Brain microvascular endothelial cell (primary cell): ENCODE measurements around the gene PCID2.

ENCODE experiments used
- DNase-seq: peaks from one replicate; pipeline ENCODE4 v3.0.0-alpha.2; 2020
- H3K27ac ChIP-seq: fragments of 250-450 bp; sonication (Bioruptor Pico); 2 replicates; pipeline ENCODE4 v1.5.1; 2020; ENCODE audit warnings: mild to moderate bottlenecking, moderate library complexity
- H3K27me3 ChIP-seq: fragments of 250-450 bp; sonication (Bioruptor Pico); replicated peaks from 2 replicates; pipeline ENCODE4 v1.5.1; 2020; ENCODE audit warnings: mild to moderate bottlenecking
- H3K36me3 ChIP-seq: fragments of 250-450 bp; sonication (Bioruptor Pico); replicated peaks from 2 replicates; pipeline ENCODE4 v1.5.1; 2020; ENCODE audit warnings: mild to moderate bottlenecking
- H3K4me3 ChIP-seq: 2 replicates; pipeline ENCODE4 v1.5.1; 2011; ENCODE audit warnings: low read depth, mild to moderate bottlenecking, control low read depth, low read length, moderate library complexity
- CTCF ChIP-seq: IDR thresholded peaks from 2 replicates; pipeline ENCODE4 v1.5.1; 2011; ENCODE audit warnings: low read depth, mild to moderate bottlenecking, moderate library complexity, low read length, control low read depth, inconsistent platforms; ENCODE audit errors: missing control alignments
- in situ Hi-C: cut with HindIII; loops from 2 replicates; pipeline ENCODE4 v1.10.0; 2017; ENCODE audit warnings: low sequenced_read_pairs, low pct_ligation_motif_present

The PCID2 gene

DNA sequence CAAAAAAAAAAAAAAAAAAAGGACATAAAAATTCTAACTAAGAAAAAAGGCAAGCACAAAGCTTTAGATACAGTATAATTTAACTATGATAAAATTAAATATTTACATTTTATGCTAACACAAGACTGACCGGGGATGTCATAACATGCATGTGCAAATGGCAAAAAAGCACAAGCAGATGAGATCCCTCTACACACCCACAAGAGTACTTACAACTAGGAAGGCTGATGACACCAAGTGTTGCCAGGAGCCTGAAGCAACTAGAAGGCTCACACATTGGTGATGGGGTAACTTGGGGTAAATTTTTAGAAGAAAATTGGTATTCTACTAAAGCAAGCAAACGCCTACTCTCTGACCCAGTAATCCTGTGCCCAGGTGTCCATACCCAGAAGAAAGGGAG lies 6.7 kb downstream of the PCID2 start:
- in situ Hi-C loops: no loop called here
- Histone ChIP-seq H3K4me3 (no peak overlapping the region), H3K27ac (no peak overlapping the region), H3K27me3 (no peaks in the 10 kb centered on the region), H3K36me3 (peaks cover 20% of the 10 kb centered on the region)
- DNase-seq: no peak
- no peak for TF ChIP-seq CTCF

DNA sequence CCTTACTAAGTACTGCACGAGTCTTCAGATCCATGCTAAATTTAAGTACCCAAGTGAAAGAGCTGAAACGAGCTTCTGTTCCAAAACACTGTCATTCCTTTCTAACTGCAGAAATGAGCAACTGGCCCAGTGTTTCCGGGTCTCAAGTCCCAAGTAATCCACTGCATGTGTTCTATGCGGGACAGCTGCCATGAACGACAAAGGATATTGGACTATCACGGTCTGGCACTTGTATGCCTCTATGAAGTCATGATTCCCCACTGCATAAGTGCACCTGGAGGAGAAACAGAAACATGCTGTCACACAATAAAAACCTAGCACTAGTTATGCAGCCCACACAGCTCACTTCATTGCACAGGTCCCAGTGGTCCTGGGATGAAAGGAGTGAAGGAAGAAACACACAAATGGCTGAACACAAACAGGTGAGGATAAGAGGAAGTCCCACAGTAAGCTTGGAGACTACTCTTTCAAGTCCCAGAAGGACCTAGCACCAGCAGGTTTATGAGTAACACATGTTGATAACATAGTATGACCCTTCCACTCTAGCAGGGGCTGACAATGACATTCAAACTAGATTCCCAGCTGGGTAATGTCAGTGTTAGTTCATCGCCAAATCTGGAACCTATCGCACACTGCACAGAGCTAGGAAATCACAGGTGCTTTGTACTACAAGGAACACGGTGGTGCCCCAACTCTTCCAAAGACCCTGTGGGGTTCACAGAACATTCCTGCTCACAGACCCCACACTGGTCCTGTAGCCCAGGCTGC lies 11.3 kb downstream of the PCID2 start:
- in situ Hi-C loops: no loop called here
- Histone ChIP-seq H3K4me3 (no peak overlapping the region), H3K27ac (no peak overlapping the region), H3K27me3 (no peaks in the 10 kb centered on the region), H3K36me3 (peaks cover 53% of the 10 kb centered on the region)
- DNase-seq: no peak
- no peak for TF ChIP-seq CTCF

DNA sequence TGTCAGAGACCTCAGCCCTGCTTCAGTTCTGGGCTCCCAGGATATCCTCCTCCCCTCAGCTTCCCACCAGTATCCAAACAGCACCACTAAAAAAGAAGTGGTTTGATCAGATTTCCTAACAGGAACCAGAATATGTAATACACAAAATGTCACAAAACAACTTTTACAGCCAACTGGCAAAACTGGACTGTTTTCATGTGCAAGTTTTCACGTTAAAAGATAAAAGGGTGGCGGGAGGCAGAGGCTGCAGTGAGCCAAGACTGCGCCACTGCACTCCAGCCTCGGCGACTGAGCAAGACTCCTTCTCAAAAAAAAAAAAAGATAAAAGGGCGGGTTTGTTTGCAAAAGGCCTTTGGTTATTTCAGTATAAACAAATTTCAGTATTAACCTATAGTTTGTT lies 13.1 kb downstream of the PCID2 start:
- no peak for TF ChIP-seq CTCF
- Histone ChIP-seq H3K4me3 (no peak overlapping the region), H3K27me3 (no peaks in the 10 kb centered on the region), H3K27ac (no peak overlapping the region), H3K36me3 (peaks cover 53% of the 10 kb centered on the region)
- DNase-seq: no peak
- in situ Hi-C loops: no loop called here

- no peak overlapping the region for H3K4me3 ChIP-seq
- H3K27ac ChIP-seq: no peak overlapping the region
- DNase-seq: peak; percentile 26
- in situ Hi-C loops: no loop called here
- H3K27me3 ChIP-seq: no peaks in the 10 kb centered on the region
- H3K36me3 ChIP-seq: peaks cover 48% of the 10 kb centered on the region
- no peak for TF ChIP-seq CTCF
Observed at GRCh38 chr13:113192902-113193301, 15.6 kb downstream of the PCID2 start.

DNA sequence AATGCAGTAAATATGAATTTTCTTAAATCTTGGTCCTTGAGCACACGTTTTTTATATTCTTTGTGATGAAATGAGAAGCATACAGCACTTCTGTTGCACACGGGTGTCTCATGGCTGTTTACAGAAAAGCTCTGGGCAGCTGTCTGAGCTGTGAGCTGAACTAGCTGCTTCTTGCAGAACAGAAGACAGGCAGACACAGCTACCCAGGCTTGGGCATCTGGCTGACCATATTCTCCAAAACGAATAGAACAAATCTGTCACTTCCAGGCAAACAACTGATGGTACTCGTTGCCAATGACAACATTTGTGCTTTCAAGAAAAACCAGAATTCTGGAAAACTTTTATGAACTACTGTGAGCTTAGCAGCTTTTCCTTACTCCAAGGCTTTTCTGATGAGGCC lies 16.2 kb downstream of the PCID2 start:
- H3K27ac ChIP-seq: no peak overlapping the region
- no peak for TF ChIP-seq CTCF
- in situ Hi-C loops: no loop called here
- no peaks in the 10 kb centered on the region for H3K27me3 ChIP-seq
- peaks cover 45% of the 10 kb centered on the region for H3K36me3 ChIP-seq
- no peak overlapping the region for H3K4me3 ChIP-seq
- DNase-seq: no peak

GRCh38 chr13:113190181-113190580 lies 18.3 kb downstream of the PCID2 start:
- TF ChIP-seq CTCF: no peak
- Histone ChIP-seq H3K4me3 (no peak overlapping the region), H3K27ac (no peak overlapping the region), H3K36me3 (peaks cover 26% of the 10 kb centered on the region), H3K27me3 (no peaks in the 10 kb centered on the region)
- in situ Hi-C loops: no loop called here
- no peak for DNase-seq
